Measurements from ENCODE around the gene COL5A2.

GRCh38 chr2:189060096-189060642 is 119.4 kb downstream of the COL5A2 start:
- TF ChIP-seq, protein P1, sequence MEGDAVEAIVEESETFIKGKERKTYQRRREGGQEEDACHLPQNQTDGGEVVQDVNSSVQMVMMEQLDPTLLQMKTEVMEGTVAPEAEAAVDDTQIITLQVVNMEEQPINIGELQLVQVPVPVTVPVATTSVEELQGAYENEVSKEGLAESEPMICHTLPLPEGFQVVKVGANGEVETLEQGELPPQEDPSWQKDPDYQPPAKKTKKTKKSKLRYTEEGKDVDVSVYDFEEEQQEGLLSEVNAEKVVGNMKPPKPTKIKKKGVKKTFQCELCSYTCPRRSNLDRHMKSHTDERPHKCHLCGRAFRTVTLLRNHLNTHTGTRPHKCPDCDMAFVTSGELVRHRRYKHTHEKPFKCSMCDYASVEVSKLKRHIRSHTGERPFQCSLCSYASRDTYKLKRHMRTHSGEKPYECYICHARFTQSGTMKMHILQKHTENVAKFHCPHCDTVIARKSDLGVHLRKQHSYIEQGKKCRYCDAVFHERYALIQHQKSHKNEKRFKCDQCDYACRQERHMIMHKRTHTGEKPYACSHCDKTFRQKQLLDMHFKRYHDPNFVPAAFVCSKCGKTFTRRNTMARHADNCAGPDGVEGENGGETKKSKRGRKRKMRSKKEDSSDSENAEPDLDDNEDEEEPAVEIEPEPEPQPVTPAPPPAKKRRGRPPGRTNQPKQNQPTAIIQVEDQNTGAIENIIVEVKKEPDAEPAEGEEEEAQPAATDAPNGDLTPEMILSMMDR (IDR thresholded peaks at IDR 0.05) = no peak
- TF ChIP-seq POLR2A (IDR thresholded peaks at IDR 0.05) (no peak), POLR2AphosphoS5 (IDR thresholded peaks at IDR 0.05) (peak; percentile 84)
